Measurements from ENCODE around the gene MS4A5. TPM values are rescaled to one million over a fixed set of nuclear protein-coding genes. Genes with fewer than 3 reads are reported as not detected.

Gene MS4A5
- total and polyA plus RNA-seq, 7 experiments from 2014 or later = not detected

DNA sequence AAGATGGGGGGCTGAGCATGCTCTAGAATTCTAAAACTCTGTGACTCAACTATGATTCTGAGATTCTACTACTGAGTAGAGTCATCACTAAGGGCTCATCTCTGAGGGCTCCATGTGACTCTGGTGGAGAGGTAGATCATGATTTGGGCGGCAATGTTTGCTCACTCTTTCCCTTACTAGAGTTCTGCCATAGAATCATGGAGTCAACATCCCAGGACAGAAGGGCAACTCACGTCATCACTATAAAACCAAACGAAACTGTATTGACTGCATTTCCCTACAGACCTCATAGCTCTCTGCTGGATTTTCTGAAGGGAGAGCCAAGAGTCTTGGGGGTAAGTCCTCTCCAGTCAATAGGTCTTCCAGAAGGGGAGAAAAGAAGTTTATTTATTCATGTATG lies 33.0 kb upstream of the MS4A5 start, which contains the start of gene MS4A14:
TSS of gene MS4A14 (plus strand) at position 78 of the 400 bp plus-strand sequence. CDS start at position 198, 120 bp downstream.
- Histone ChIP-seq H3K27ac (ENCODE audit: low read depth, low read length) (no peak within 1 kb of the TSS), H3K9me3 (ENCODE audit: control insufficient read depth in 2 of 3, low read length in 3 of 3) (no peaks in the 10 kb centered on the region), H3K36me3 (ENCODE audit: control insufficient read depth in 2 of 3, insufficient read depth in 3 of 3, low read length in 3 of 3) (no peaks in the 10 kb centered on the region), H3K27me3 (ENCODE audit: control insufficient read depth in 2 of 2, insufficient read depth in 2 of 2, low read length in 2 of 2) (no peaks in the 10 kb centered on the region), H3K4me1 (ENCODE audit: control insufficient read depth in 2 of 2, insufficient read depth in 2 of 2, low read length in 2 of 2) (no peaks in the 10 kb centered on the region), H3K4me3 (ENCODE audit: low read length) (no peak within 1 kb of the TSS)
- DNase-seq (no peak), ATAC-seq (peak; percentile 41)
- CTCF ChIA-PET = no interaction called here
- H3K4me3 Mint-ChIP-seq = no peak within 1 kb of the TSS
- POLR2A ChIA-PET = no interaction called here
- peaks cover 0 to 3% (median 0%) of the 10 kb centered on the region in 7 donors for H3K4me1 Mint-ChIP-seq
- no peaks in the 10 kb centered on the region for H3K36me3 Mint-ChIP-seq
- intact Hi-C loops (cut with micrococcal nuclease) = no loop called here
- peaks cover 0 to 20% (median 10%) of the 10 kb centered on the region in 5 donors for H3K27me3 Mint-ChIP-seq
- no peak within 1 kb of the TSS for H3K27ac Mint-ChIP-seq
- no peaks in the 10 kb centered on the region for H3K9me3 Mint-ChIP-seq

DNA sequence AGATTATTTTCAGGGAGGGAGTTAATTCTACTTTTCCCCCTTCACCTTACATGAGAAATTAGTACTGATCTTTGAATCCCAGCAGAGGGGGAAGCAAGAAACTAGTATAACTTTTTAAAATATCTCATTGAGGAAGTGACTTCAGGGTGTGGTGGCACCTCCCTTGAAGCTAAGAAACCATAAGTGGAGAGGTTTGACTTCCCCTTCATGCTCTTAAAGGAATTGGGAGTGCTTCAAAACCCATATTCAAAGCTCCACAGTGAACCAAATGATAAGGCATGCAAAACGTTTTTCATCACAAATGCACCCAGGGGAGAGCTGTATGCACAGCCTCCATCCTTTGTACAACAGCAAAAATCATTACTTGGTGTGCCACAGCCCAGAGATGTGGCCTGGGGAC lies 32.6 kb upstream of the MS4A5 start:
- H3K4me1 ChIP-seq (ENCODE audit: control insufficient read depth in 2 of 2, insufficient read depth in 2 of 2, low read length in 2 of 2) = no peaks in the 10 kb centered on the region
- ATAC-seq = peak; percentile 67
- H3K4me1 Mint-ChIP-seq = peaks cover 0 to 3% (median 0%) of the 10 kb centered on the region in 7 donors
- intact Hi-C loops (cut with micrococcal nuclease) = no loop called here
- ChIA-PET CTCF (no interaction called here), POLR2A (no interaction called here)
- H3K4me3 Mint-ChIP-seq = no peak overlapping the region
- peaks cover 0 to 20% (median 10%) of the 10 kb centered on the region in 5 donors for H3K27me3 Mint-ChIP-seq
- H3K36me3 Mint-ChIP-seq = no peaks in the 10 kb centered on the region
- no peak for DNase-seq
- no peaks in the 10 kb centered on the region for H3K27me3 ChIP-seq (ENCODE audit: control insufficient read depth in 2 of 2, insufficient read depth in 2 of 2, low read length in 2 of 2)
- no peak overlapping the region for H3K27ac ChIP-seq (ENCODE audit: low read depth, low read length)
- H3K9me3 ChIP-seq (ENCODE audit: control insufficient read depth in 2 of 3, low read length in 3 of 3) = no peaks in the 10 kb centered on the region
- no peak overlapping the region for H3K4me3 ChIP-seq (ENCODE audit: low read length)
- H3K9me3 Mint-ChIP-seq = no peaks in the 10 kb centered on the region
- H3K27ac Mint-ChIP-seq = no peak overlapping the region
- H3K36me3 ChIP-seq (ENCODE audit: control insufficient read depth in 2 of 3, insufficient read depth in 3 of 3, low read length in 3 of 3) = no peaks in the 10 kb centered on the region

DNA sequence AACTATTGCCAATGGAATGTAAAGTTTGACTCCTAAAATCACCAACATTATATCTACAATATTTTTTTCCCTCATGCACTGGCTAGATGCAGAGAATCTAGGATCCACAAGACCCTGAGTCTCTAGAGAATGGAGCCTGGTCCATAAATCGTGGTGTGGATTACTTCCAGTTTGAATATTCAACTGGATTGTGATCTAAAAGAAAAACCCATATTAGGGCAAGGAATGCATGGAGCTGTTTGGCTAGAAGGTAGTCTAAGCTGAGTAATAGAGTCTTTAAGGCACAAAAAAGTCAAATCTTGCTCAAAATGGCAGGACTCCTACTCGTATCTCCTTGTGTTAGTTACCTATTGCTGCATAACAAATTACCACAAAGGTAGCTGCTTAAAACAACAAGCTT lies 9.4 kb upstream of the MS4A5 start:
- H3K27me3 Mint-ChIP-seq = peaks cover 5 to 30% (median 23%) of the 10 kb centered on the region in 5 donors
- POLR2A ChIA-PET = no interaction called here
- Histone ChIP-seq H3K27ac (ENCODE audit: low read depth, low read length) (no peak overlapping the region), H3K4me1 (ENCODE audit: control insufficient read depth in 2 of 2, insufficient read depth in 2 of 2, low read length in 2 of 2) (no peaks in the 10 kb centered on the region), H3K4me3 (ENCODE audit: low read length) (no peak overlapping the region), H3K36me3 (ENCODE audit: control insufficient read depth in 2 of 3, insufficient read depth in 3 of 3, low read length in 3 of 3) (no peaks in the 10 kb centered on the region), H3K27me3 (ENCODE audit: control insufficient read depth in 2 of 2, insufficient read depth in 2 of 2, low read length in 2 of 2) (peaks cover 0 to 4% of the 10 kb centered on the region in 2 donors), H3K9me3 (ENCODE audit: control insufficient read depth in 2 of 3, low read length in 3 of 3) (no peaks in the 10 kb centered on the region)
- no peak overlapping the region for H3K27ac Mint-ChIP-seq
- peaks cover 0 to 10% (median 0%) of the 10 kb centered on the region in 11 donors for H3K9me3 Mint-ChIP-seq
- H3K4me3 Mint-ChIP-seq = no peak overlapping the region
- CTCF ChIA-PET = no interaction called here
- no peaks in the 10 kb centered on the region for H3K4me1 Mint-ChIP-seq
- ATAC-seq (no peak), DNase-seq (no peak)
- intact Hi-C loops (cut with micrococcal nuclease) = no loop called here
- H3K36me3 Mint-ChIP-seq = no peaks in the 10 kb centered on the region

DNA sequence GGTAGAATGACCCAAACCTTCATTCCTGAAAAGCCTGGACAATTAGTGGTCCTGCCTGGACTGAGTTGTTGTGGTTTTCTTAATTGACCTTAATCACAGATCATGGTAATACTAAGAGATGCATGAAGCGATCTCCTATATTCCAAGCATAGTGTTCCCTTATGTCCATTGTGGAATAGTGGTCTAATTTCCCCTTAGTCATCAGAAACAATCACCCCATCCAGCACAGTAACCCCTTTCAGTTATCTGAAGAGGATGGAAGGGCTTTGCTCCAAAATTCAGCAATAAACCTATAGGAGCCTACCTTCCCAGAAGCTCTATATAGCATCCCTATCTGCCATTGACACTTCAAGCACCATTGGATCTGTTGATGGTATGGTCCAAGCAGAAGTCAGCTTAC lies 6.8 kb upstream of the MS4A5 start:
- ATAC-seq (no peak), DNase-seq (no peak)
- no peaks in the 10 kb centered on the region for H3K4me1 Mint-ChIP-seq
- Histone ChIP-seq H3K9me3 (ENCODE audit: control insufficient read depth in 2 of 3, low read length in 3 of 3) (no peaks in the 10 kb centered on the region), H3K4me1 (ENCODE audit: control insufficient read depth in 2 of 2, insufficient read depth in 2 of 2, low read length in 2 of 2) (no peaks in the 10 kb centered on the region), H3K27me3 (ENCODE audit: control insufficient read depth in 2 of 2, insufficient read depth in 2 of 2, low read length in 2 of 2) (peaks cover 0 to 4% of the 10 kb centered on the region in 2 donors), H3K36me3 (ENCODE audit: control insufficient read depth in 2 of 3, insufficient read depth in 3 of 3, low read length in 3 of 3) (no peaks in the 10 kb centered on the region), H3K27ac (ENCODE audit: low read depth, low read length) (no peak overlapping the region), H3K4me3 (ENCODE audit: low read length) (no peak overlapping the region)
- peaks cover 0 to 10% (median 0%) of the 10 kb centered on the region in 11 donors for H3K9me3 Mint-ChIP-seq
- peaks cover 0 to 30% (median 20%) of the 10 kb centered on the region in 5 donors for H3K27me3 Mint-ChIP-seq
- no peaks in the 10 kb centered on the region for H3K36me3 Mint-ChIP-seq
- no peak overlapping the region for H3K27ac Mint-ChIP-seq
- ChIA-PET CTCF (no interaction called here), POLR2A (no interaction called here)
- no peak overlapping the region for H3K4me3 Mint-ChIP-seq
- intact Hi-C loops (cut with micrococcal nuclease) = no loop called here

DNA sequence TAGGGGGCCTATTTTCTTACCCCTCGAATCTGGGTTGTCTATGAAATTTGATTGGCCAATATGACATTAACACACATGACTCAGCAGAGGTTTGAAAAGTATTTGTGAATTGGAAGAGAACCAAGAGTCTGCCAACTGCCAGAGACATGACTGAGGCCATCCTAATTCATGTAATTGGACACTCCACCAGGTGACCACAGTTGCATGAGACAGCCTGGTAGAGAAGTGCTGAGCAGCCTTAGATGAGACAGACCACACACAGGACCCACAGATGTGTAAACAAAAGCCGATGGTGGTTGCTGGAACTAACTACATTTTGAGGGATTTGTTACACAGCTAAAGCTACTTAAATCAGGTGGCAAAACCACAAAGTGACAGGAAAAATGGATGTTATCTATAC lies 855 bp upstream of the MS4A5 start:
- H3K4me3 Mint-ChIP-seq = no peak overlapping the region
- H3K9me3 Mint-ChIP-seq = no peaks in the 10 kb centered on the region
- POLR2A ChIA-PET = no interaction called here
- Histone ChIP-seq H3K4me3 (ENCODE audit: low read length) (no peak overlapping the region), H3K36me3 (ENCODE audit: control insufficient read depth in 2 of 3, insufficient read depth in 3 of 3, low read length in 3 of 3) (no peaks in the 10 kb centered on the region), H3K4me1 (ENCODE audit: control insufficient read depth in 2 of 2, insufficient read depth in 2 of 2, low read length in 2 of 2) (no peaks in the 10 kb centered on the region), H3K27me3 (ENCODE audit: control insufficient read depth in 2 of 2, insufficient read depth in 2 of 2, low read length in 2 of 2) (no peaks in the 10 kb centered on the region), H3K9me3 (ENCODE audit: control insufficient read depth in 2 of 3, low read length in 3 of 3) (no peaks in the 10 kb centered on the region), H3K27ac (ENCODE audit: low read depth, low read length) (no peak overlapping the region)
- CTCF ChIA-PET = no interaction called here
- H3K4me1 Mint-ChIP-seq = peaks cover 0 to 2% (median 0%) of the 10 kb centered on the region in 7 donors
- intact Hi-C loops (cut with micrococcal nuclease) = no loop called here
- DNase-seq (no peak), ATAC-seq (no peak)
- no peak overlapping the region for H3K27ac Mint-ChIP-seq
- H3K27me3 Mint-ChIP-seq = peaks cover 9 to 45% (median 32%) of the 10 kb centered on the region in 5 donors
- peaks cover 0 to 4% (median 0%) of the 10 kb centered on the region in 5 donors for H3K36me3 Mint-ChIP-seq

- H3K27ac Mint-ChIP-seq = no peak overlapping the region
- H3K4me1 Mint-ChIP-seq = peaks cover 0 to 2% (median 0%) of the 10 kb centered on the region in 7 donors
- peaks cover 9 to 37% (median 26%) of the 10 kb centered on the region in 5 donors for H3K27me3 Mint-ChIP-seq
- CTCF ChIA-PET = interaction anchor here (0.6 kb wide), 1 partner anchor 175 kb away, joined by 3 read pairs; no protein-coding TSS in a partner anchor
- no peak overlapping the region for H3K4me3 Mint-ChIP-seq
- H3K27ac ChIP-seq (ENCODE audit: low read depth, low read length) = no peak overlapping the region
- no peaks in the 10 kb centered on the region for H3K27me3 ChIP-seq (ENCODE audit: control insufficient read depth in 2 of 2, insufficient read depth in 2 of 2, low read length in 2 of 2)
- no peaks in the 10 kb centered on the region for H3K36me3 ChIP-seq (ENCODE audit: control insufficient read depth in 2 of 3, insufficient read depth in 3 of 3, low read length in 3 of 3)
- no peaks in the 10 kb centered on the region for H3K4me1 ChIP-seq (ENCODE audit: control insufficient read depth in 2 of 2, insufficient read depth in 2 of 2, low read length in 2 of 2)
- H3K9me3 Mint-ChIP-seq = no peaks in the 10 kb centered on the region
- DNase-seq = no peak
- no peak for ATAC-seq
- intact Hi-C loops (cut with micrococcal nuclease) = no loop called here
- POLR2A ChIA-PET = no interaction called here
- H3K4me3 ChIP-seq (ENCODE audit: low read length) = no peak overlapping the region
- H3K9me3 ChIP-seq (ENCODE audit: control insufficient read depth in 2 of 3, low read length in 3 of 3) = no peaks in the 10 kb centered on the region
- peaks cover 0 to 8% (median 0%) of the 10 kb centered on the region in 5 donors for H3K36me3 Mint-ChIP-seq
These were observed 1.9 kb downstream of the MS4A5 start for GRCh38 chr11:60431251-60431650.

GRCh38 chr11:60433401-60433800 lies 4.0 kb downstream of the MS4A5 start:
- ChIA-PET POLR2A (no interaction called here), CTCF (no interaction called here)
- H3K27me3 Mint-ChIP-seq = peaks cover 9 to 23% (median 18%) of the 10 kb centered on the region in 5 donors

More at GRCh38 chr11:60433401-60433800, 4.0 kb downstream of the MS4A5 start:
- DNase-seq (no peak), ATAC-seq (no peak)
- Histone ChIP-seq H3K4me1 (ENCODE audit: control insufficient read depth in 2 of 2, insufficient read depth in 2 of 2, low read length in 2 of 2) (no peaks in the 10 kb centered on the region), H3K4me3 (ENCODE audit: low read length) (no peak overlapping the region), H3K36me3 (ENCODE audit: control insufficient read depth in 2 of 3, insufficient read depth in 3 of 3, low read length in 3 of 3) (no peaks in the 10 kb centered on the region), H3K27ac (ENCODE audit: low read depth, low read length) (no peak overlapping the region), H3K9me3 (ENCODE audit: control insufficient read depth in 2 of 3, low read length in 3 of 3) (no peaks in the 10 kb centered on the region), H3K27me3 (ENCODE audit: control insufficient read depth in 2 of 2, insufficient read depth in 2 of 2, low read length in 2 of 2) (no peaks in the 10 kb centered on the region)
- Mint-ChIP-seq H3K4me1 (peaks cover 0 to 2% (median 0%) of the 10 kb centered on the region in 7 donors), H3K9me3 (no peaks in the 10 kb centered on the region), H3K27ac (no peak overlapping the region), H3K4me3 (no peak overlapping the region), H3K36me3 (peaks cover 0 to 8% (median 0%) of the 10 kb centered on the region in 5 donors)
- intact Hi-C loops (cut with micrococcal nuclease) = no loop called here

Data from naive thymus-derived CD4-positive, alpha-beta T cell (primary cell).